Hepatocyte (in vitro differentiated cells): ENCODE results near the gene LRRTM3.

Source experiments
- EZH2 ChIP-seq: fragments of 200-600 bp; sonication (generic); IDR thresholded peaks from 2 replicates; pipeline ENCODE4 v1.6.1; 2016; ENCODE audit warnings: antibody characterized with exemption, mild to moderate bottlenecking, borderline replicate concordance
- EZH2phosphoT487 ChIP-seq: fragments of 200-600 bp; sonication (generic); IDR thresholded peaks from one replicate; pipeline ENCODE4 v1.6.1; 2018; ENCODE audit warnings: antibody characterized with exemption, mild to moderate bottlenecking, low read depth, moderate library complexity; ENCODE audit not compliant: unreplicated experiment, severe bottlenecking
- TF ChIP-seq, protein P1 (sequence below): fragments of 200-600 bp; sonication (generic); IDR thresholded peaks from 2 replicates; pipeline ENCODE4 v1.5.1; 2016; ENCODE audit warnings: antibody characterized with exemption, mild to moderate bottlenecking; ENCODE audit not compliant: poor library complexity

DNA sequence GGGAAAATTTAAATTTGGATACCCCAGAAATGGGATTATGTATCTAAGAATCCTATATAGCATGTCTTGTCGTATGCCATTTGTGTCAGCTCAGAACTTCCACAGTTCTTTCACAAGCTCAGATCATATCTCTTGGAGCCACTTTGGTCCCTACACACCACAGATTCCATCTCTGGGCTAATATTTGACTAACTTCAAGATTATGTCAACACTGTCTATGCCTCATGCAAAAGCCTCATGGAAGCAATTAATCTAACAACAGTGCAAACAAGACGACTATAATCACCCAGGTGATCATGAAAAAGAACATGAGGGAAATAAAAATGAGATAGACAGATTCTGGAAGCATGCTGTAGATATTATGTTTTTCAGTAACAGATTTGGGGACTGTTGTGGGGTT is 189.1 kb downstream of the LRRTM3 start:
- TF ChIP-seq, protein P1, sequence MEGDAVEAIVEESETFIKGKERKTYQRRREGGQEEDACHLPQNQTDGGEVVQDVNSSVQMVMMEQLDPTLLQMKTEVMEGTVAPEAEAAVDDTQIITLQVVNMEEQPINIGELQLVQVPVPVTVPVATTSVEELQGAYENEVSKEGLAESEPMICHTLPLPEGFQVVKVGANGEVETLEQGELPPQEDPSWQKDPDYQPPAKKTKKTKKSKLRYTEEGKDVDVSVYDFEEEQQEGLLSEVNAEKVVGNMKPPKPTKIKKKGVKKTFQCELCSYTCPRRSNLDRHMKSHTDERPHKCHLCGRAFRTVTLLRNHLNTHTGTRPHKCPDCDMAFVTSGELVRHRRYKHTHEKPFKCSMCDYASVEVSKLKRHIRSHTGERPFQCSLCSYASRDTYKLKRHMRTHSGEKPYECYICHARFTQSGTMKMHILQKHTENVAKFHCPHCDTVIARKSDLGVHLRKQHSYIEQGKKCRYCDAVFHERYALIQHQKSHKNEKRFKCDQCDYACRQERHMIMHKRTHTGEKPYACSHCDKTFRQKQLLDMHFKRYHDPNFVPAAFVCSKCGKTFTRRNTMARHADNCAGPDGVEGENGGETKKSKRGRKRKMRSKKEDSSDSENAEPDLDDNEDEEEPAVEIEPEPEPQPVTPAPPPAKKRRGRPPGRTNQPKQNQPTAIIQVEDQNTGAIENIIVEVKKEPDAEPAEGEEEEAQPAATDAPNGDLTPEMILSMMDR = no peak
- TF ChIP-seq EZH2 (no peak), EZH2phosphoT487 (no peak)
